Endothelial cell of umbilical vein (primary cell): ENCODE measurements around the gene EXD2. TPM values are rescaled to one million over a fixed set of nuclear protein-coding genes. Genes with fewer than 3 reads are reported as not detected.

Source experiments
- BruUV-seq: library from RNA; stranded (reverse); fragments of 400-500 nt; replicated peaks from 2 replicates; lab custom pipeline; 2021; lab: Mats Ljungman, UMichigan
- CTCF ChIA-PET: fragments of 300-600, 350-600 bp; sonication (Branson Sonifier 250); formaldehyde crosslinking; loops from one replicate; lab custom pipeline; 2021; ENCODE audit warnings: antibody characterized with exemption, inconsistent platforms; lab: Charles Lee
- POLR2A ChIA-PET: fragments of 300-600, 350-600 bp; sonication (Branson Sonifier 250); formaldehyde crosslinking; loops from one replicate; lab custom pipeline; 2021; ENCODE audit warnings: antibody characterized with exemption, inconsistent platforms; lab: Charles Lee
- DNase-seq: peaks from one replicate; pipeline ENCODE4 v3.0.0-alpha.2; 2011; ENCODE audit warnings: low read depth, low spot score
- FAIRE-seq: peaks from 2 replicates; lab custom pipeline; 2011; peaks lifted over from hg19 to GRCh38; lab: Jason Lieb, UNC
- H2AFZ ChIP-seq: 2 replicates; pipeline ENCODE4 v1.6.0; 2012; ENCODE audit warnings: low read depth, low read length, control low read depth, inconsistent platforms
- H3K27ac ChIP-seq: 2 replicates; pipeline ENCODE4 v1.5.1; 2011; ENCODE audit warnings: low read depth, mild to moderate bottlenecking, control low read depth, low read length, moderate library complexity; ENCODE audit not compliant: insufficient read depth
- H3K27me3 ChIP-seq, 2 experiments: 2 replicates each; pipeline versions ENCODE4 v1.6.0 to v1.6.1; 2011; ENCODE audit warnings: low read length in 2 of 2, mixed read lengths in 1 of 2; ENCODE audit not compliant: control insufficient read depth in 2 of 2, insufficient read depth in 2 of 2
- H3K36me3 ChIP-seq, 2 experiments: 2 replicates in 1 of 2; 3 replicates in 1 of 2; pipeline ENCODE4 v1.5.1; 2011; ENCODE audit warnings: low read length in 2 of 2, mild to moderate bottlenecking in 1 of 2, moderate library complexity in 1 of 2; ENCODE audit not compliant: control insufficient read depth in 2 of 2, insufficient read depth in 2 of 2; ENCODE audit errors: extremely low read depth in 1 of 2
- H3K4me1 ChIP-seq: 3 replicates; pipeline ENCODE4 v1.5.1; 2011; ENCODE audit warnings: mild to moderate bottlenecking, low read length; ENCODE audit not compliant: control insufficient read depth, insufficient read depth; ENCODE audit errors: extremely low read depth
- H3K4me2 ChIP-seq: 2 replicates; pipeline ENCODE4 v1.6.1; 2011; ENCODE audit warnings: low read length, control low read depth, mixed read lengths; ENCODE audit not compliant: insufficient read depth
- H3K4me3 ChIP-seq, 3 experiments: fragments of 200-600 bp in 1 of 3; sonication (generic), shearing (Covaris generic) in 1 of 3; replicated peaks in 1 of 3; 2 replicates each; pipeline ENCODE4 v1.5.1; 2011 to 2016; ENCODE audit warnings: control low read depth in 3 of 3, low read length in 3 of 3, mild to moderate bottlenecking in 2 of 3, inconsistent platforms in 1 of 3, low read depth in 1 of 3, moderate library complexity in 1 of 3; ENCODE audit not compliant: insufficient read depth in 1 of 3
- H3K79me2 ChIP-seq: 2 replicates; pipeline ENCODE4 v1.6.0; 2012; ENCODE audit warnings: low read length, inconsistent platforms; ENCODE audit not compliant: control insufficient read depth, insufficient read depth
- H3K9ac ChIP-seq: replicated peaks from 2 replicates; pipeline ENCODE3; 2011; ENCODE audit warnings: low read length, control low read depth; ENCODE audit not compliant: insufficient read depth; ENCODE audit errors: extremely low read depth
- H3K9me1 ChIP-seq: replicated peaks from 3 replicates; pipeline ENCODE4 v1.6.0; 2011; ENCODE audit warnings: mild to moderate bottlenecking, low read length; ENCODE audit not compliant: control insufficient read depth, insufficient read depth; ENCODE audit errors: extremely low read depth
- H3K9me3 ChIP-seq: replicated peaks from 2 replicates; pipeline ENCODE4 v1.5.1; 2012; ENCODE audit warnings: low read length, inconsistent platforms; ENCODE audit not compliant: control insufficient read depth, insufficient read depth
- H4K20me1 ChIP-seq: replicated peaks from 2 replicates; pipeline ENCODE3; 2011; ENCODE audit warnings: mild to moderate bottlenecking, low read length; ENCODE audit not compliant: control insufficient read depth, insufficient read depth; ENCODE audit errors: extremely low read depth
- EZH2 ChIP-seq: IDR thresholded peaks from 2 replicates; pipeline ENCODE4 v1.6.1; 2012; ENCODE audit warnings: borderline replicate concordance, low read depth, mild to moderate bottlenecking, moderate library complexity, low read length, inconsistent platforms; ENCODE audit not compliant: severe bottlenecking
- FOS ChIP-seq: IDR thresholded peaks from 2 replicates; pipeline ENCODE4 v1.6.1; 2011; ENCODE audit warnings: mild to moderate bottlenecking, low read length, moderate library complexity, borderline replicate concordance; ENCODE audit not compliant: insufficient read depth
- GATA2 ChIP-seq: IDR thresholded peaks from 2 replicates; pipeline ENCODE4 v1.7.0; 2011; ENCODE audit warnings: low read depth, mild to moderate bottlenecking, moderate library complexity, mixed read lengths, low read length; ENCODE audit not compliant: insufficient read length, insufficient read depth
- JUN ChIP-seq: IDR thresholded peaks from 2 replicates; pipeline ENCODE4 v1.6.1; 2011; ENCODE audit warnings: borderline replicate concordance, low read depth; ENCODE audit not compliant: insufficient read length, insufficient read depth
- MYC ChIP-seq: IDR thresholded peaks from one replicate; pipeline ENCODE4 v1.6.1; 2011; ENCODE audit warnings: mild to moderate bottlenecking, low read depth, low read length
- POLR2A ChIP-seq: IDR thresholded peaks from 2 replicates; pipeline ENCODE4 v1.6.1; 2012; ENCODE audit warnings: low read depth, mild to moderate bottlenecking, control low read depth, low read length
- POLR2AphosphoS5 ChIP-seq: IDR thresholded peaks from 2 replicates; pipeline ENCODE4 v1.6.1; 2012; ENCODE audit warnings: low read depth, mild to moderate bottlenecking, control low read depth, low read length, moderate library complexity; ENCODE audit not compliant: insufficient read depth
- dilution Hi-C: fragments of 300-500 bp; cut with MboI; formaldehyde crosslinking; loops from one replicate; pipeline ENCODE4 v1.15.0; 2019; ENCODE audit warnings: low sequenced_read_pairs; ENCODE audit not compliant: extremely low pct_ligation_motif_present
- intact Hi-C: fragments of 100-400 bp; cut with micrococcal nuclease; formaldehyde crosslinking; loops from one replicate; pipeline ENCODE4 v1.10.0; 2022
- polyA plus RNA-seq, 4 experiments: library from polyadenylated mRNA; depleted of rRNA in 3 of 4; stranded (reverse) in 3 of 4; unstranded in 1 of 4; fragments of >200 nt; gene quantifications; 2 replicates each; pipeline versions ENCODE4 v1.2.1 to v1.2.3, GENCODE V29; 2011 to 2012; ENCODE audit warnings: missing spikeins in 1 of 4
- total RNA-seq: library from RNA; stranded (reverse); gene quantifications from 2 replicates; pipeline ENCODE4 v1.2.3, GENCODE V29; 2021
- TF ChIP-seq, protein P1 (sequence below), 2 donors: IDR thresholded peaks; 1 replicate in 1 of 2; 2 replicates in 1 of 2; pipeline ENCODE4 v1.5.1; 2011; ENCODE audit warnings: low read length in 2 of 2, mild to moderate bottlenecking in 2 of 2, moderate library complexity in 2 of 2, control low read depth in 1 of 2, inconsistent platforms in 1 of 2, low read depth in 1 of 2; ENCODE audit not compliant: insufficient read depth in 1 of 2; ENCODE audit errors: extremely low read depth in 1 of 2
- TF ChIP-seq, protein P2 (sequence below): IDR thresholded peaks from 2 replicates; pipeline ENCODE4 v1.6.1; 2011; ENCODE audit not compliant: insufficient read depth, insufficient read length

The EXD2 gene
- total and polyA plus RNA-seq, 2 donors (not counting 3 experiments of a cell fraction or from before 2014, with no cell fraction given), result 11.6 to 22.6 TPM

DNA sequence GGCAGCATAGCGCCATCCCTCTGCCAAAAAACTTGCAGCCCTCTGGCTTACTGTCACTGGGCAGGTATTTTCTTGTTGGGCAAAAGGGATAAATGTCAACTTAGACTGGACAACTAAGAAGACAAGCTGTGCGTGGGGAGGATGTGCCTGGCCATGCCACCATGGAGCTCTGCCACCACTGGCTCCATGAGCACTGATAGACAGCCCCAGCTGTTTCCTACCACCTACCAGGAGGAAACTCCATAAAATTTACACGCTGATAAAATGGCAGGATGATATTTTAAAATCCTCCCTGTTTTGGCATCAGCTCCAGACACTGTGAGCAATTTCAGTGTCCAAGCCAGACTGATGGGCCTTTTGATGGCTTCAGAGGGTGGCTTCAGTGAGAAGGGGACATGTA is 61.6 kb downstream of the EXD2 start:
- BruUV-seq, result no TSS peak
- H3K4me1 ChIP-seq, result peaks cover 8% of the 10 kb centered on the region
- POLR2A ChIA-PET, result no interaction called here
- CTCF ChIA-PET, result interaction anchor here (1.0 to 1.8 kb wide), 3 partner anchors 9 to 94 kb away, joined by 4 to 5 read pairs (median 4); no protein-coding TSS in a partner anchor
- H4K20me1 ChIP-seq, result no peaks in the 10 kb centered on the region
- no peak overlapping the region for H3K27ac ChIP-seq
- no peak overlapping the region for H3K9ac ChIP-seq
- FAIRE-seq (no peak), DNase-seq (no peak)
- H3K4me2 ChIP-seq, result no peak overlapping the region
- H3K4me3 ChIP-seq, result no peak overlapping the region
- dilution Hi-C loops, result no loop called here
- H3K36me3 ChIP-seq, result no peaks in the 10 kb centered on the region
- no peak overlapping the region for H2AFZ ChIP-seq
- TF ChIP-seq POLR2A (no peak), FOS (no peak), MYC (no peak), GATA2 (no peak), JUN (no peak), EZH2 (no peak), POLR2AphosphoS5 (no peak)
- TF ChIP-seq, protein P1, sequence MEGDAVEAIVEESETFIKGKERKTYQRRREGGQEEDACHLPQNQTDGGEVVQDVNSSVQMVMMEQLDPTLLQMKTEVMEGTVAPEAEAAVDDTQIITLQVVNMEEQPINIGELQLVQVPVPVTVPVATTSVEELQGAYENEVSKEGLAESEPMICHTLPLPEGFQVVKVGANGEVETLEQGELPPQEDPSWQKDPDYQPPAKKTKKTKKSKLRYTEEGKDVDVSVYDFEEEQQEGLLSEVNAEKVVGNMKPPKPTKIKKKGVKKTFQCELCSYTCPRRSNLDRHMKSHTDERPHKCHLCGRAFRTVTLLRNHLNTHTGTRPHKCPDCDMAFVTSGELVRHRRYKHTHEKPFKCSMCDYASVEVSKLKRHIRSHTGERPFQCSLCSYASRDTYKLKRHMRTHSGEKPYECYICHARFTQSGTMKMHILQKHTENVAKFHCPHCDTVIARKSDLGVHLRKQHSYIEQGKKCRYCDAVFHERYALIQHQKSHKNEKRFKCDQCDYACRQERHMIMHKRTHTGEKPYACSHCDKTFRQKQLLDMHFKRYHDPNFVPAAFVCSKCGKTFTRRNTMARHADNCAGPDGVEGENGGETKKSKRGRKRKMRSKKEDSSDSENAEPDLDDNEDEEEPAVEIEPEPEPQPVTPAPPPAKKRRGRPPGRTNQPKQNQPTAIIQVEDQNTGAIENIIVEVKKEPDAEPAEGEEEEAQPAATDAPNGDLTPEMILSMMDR (IDR thresholded peaks at IDR 0.05; ENCODE audit: extremely low read depth in 1 of 2, insufficient read depth in 1 of 2, low read depth in 1 of 2, low read length in 2 of 2), result no peak
- TF ChIP-seq, protein P2, sequence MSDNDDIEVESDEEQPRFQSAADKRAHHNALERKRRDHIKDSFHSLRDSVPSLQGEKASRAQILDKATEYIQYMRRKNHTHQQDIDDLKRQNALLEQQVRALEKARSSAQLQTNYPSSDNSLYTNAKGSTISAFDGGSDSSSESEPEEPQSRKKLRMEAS, result no peak
- no peaks in the 10 kb centered on the region for H3K9me1 ChIP-seq
- no peaks in the 10 kb centered on the region for H3K9me3 ChIP-seq
- intact Hi-C loops, result no loop called here
- H3K79me2 ChIP-seq, result no peaks in the 10 kb centered on the region
- no peaks in the 10 kb centered on the region for H3K27me3 ChIP-seq
